Measurements from ENCODE around the gene ZNF367. TPM values are rescaled to one million over a fixed set of nuclear protein-coding genes. Genes with fewer than 3 reads are reported as not detected.

ZNF367 gene
- 7.8 TPM for total RNA-seq

GRCh38 chr9:96418083-96418919 lies at the start of gene ZNF367:
ZNF367 (minus strand) TSS chr9:96418370; CDS start chr9:96418032, 338 bp downstream.
- peaks cover 44% of the 10 kb centered on the region for H3K4me1 ChIP-seq (ENCODE audit: insufficient read depth, low read length)
- H3K27me3 ChIP-seq (ENCODE audit: insufficient read depth, low read length), result no peaks in the 10 kb centered on the region

GRCh38 chr9:96467784-96468183 lies 49.6 kb upstream of the ZNF367 start:
- Histone ChIP-seq H3K9me3 (ENCODE audit: low read depth, low read length) (no peaks in the 10 kb centered on the region), H3K4me1 (ENCODE audit: insufficient read depth, low read length) (no peaks in the 10 kb centered on the region)

More at GRCh38 chr9:96418083-96418919, at the start of gene ZNF367:
- H3K4me3 ChIP-seq (ENCODE audit: low read length), result peak within 1 kb of the TSS; percentile 84
- H3K9me3 ChIP-seq (ENCODE audit: low read depth, low read length), result no peaks in the 10 kb centered on the region

GRCh38 chr9:96464426-96464825 lies 46.3 kb upstream of the ZNF367 start:
- H3K4me1 ChIP-seq (ENCODE audit: insufficient read depth, low read length), result no peaks in the 10 kb centered on the region
- H3K9me3 ChIP-seq (ENCODE audit: low read depth, low read length), result no peaks in the 10 kb centered on the region
- no peak overlapping the region for H3K4me3 ChIP-seq (ENCODE audit: low read length)
- H3K27me3 ChIP-seq (ENCODE audit: insufficient read depth, low read length), result no peaks in the 10 kb centered on the region

More at GRCh38 chr9:96467784-96468183, 49.6 kb upstream of the ZNF367 start:
- Histone ChIP-seq H3K27me3 (ENCODE audit: insufficient read depth, low read length) (no peaks in the 10 kb centered on the region), H3K4me3 (ENCODE audit: low read length) (no peak overlapping the region)

- no peaks in the 10 kb centered on the region for H3K27me3 ChIP-seq (ENCODE audit: insufficient read depth, low read length)
- no peak overlapping the region for H3K4me3 ChIP-seq (ENCODE audit: low read length)
- no peaks in the 10 kb centered on the region for H3K9me3 ChIP-seq (ENCODE audit: low read depth, low read length)
- no peaks in the 10 kb centered on the region for H3K4me1 ChIP-seq (ENCODE audit: insufficient read depth, low read length)
Observed at GRCh38 chr9:96462541-96462940, 44.4 kb upstream of the ZNF367 start.

GRCh38 chr9:96461336-96461735 lies 43.2 kb upstream of the ZNF367 start:
- H3K9me3 ChIP-seq (ENCODE audit: low read depth, low read length), result no peaks in the 10 kb centered on the region
- no peaks in the 10 kb centered on the region for H3K4me1 ChIP-seq (ENCODE audit: insufficient read depth, low read length)
- H3K27me3 ChIP-seq (ENCODE audit: insufficient read depth, low read length), result no peaks in the 10 kb centered on the region
- H3K4me3 ChIP-seq (ENCODE audit: low read length), result no peak overlapping the region

GRCh38 chr9:96460882-96461281 lies 42.7 kb upstream of the ZNF367 start:
- no peaks in the 10 kb centered on the region for H3K4me1 ChIP-seq (ENCODE audit: insufficient read depth, low read length)
- H3K4me3 ChIP-seq (ENCODE audit: low read length), result no peak overlapping the region
- H3K27me3 ChIP-seq (ENCODE audit: insufficient read depth, low read length), result no peaks in the 10 kb centered on the region
- no peaks in the 10 kb centered on the region for H3K9me3 ChIP-seq (ENCODE audit: low read depth, low read length)

GRCh38 chr9:96460470-96460869 lies 42.3 kb upstream of the ZNF367 start:
- no peaks in the 10 kb centered on the region for H3K4me1 ChIP-seq (ENCODE audit: insufficient read depth, low read length)
- no peaks in the 10 kb centered on the region for H3K9me3 ChIP-seq (ENCODE audit: low read depth, low read length)
- no peaks in the 10 kb centered on the region for H3K27me3 ChIP-seq (ENCODE audit: insufficient read depth, low read length)
- H3K4me3 ChIP-seq (ENCODE audit: low read length), result no peak overlapping the region

GRCh38 chr9:96459268-96460007 lies 41.3 kb upstream of the ZNF367 start:
- H3K4me1 ChIP-seq (ENCODE audit: insufficient read depth, low read length), result no peaks in the 10 kb centered on the region
- no peaks in the 10 kb centered on the region for H3K27me3 ChIP-seq (ENCODE audit: insufficient read depth, low read length)
- H3K4me3 ChIP-seq (ENCODE audit: low read length), result no peak overlapping the region
- H3K9me3 ChIP-seq (ENCODE audit: low read depth, low read length), result no peaks in the 10 kb centered on the region

- no peak overlapping the region for H3K4me3 ChIP-seq (ENCODE audit: low read length)
- H3K9me3 ChIP-seq (ENCODE audit: low read depth, low read length), result no peaks in the 10 kb centered on the region
- no peaks in the 10 kb centered on the region for H3K4me1 ChIP-seq (ENCODE audit: insufficient read depth, low read length)
- H3K27me3 ChIP-seq (ENCODE audit: insufficient read depth, low read length), result no peaks in the 10 kb centered on the region
Observed at GRCh38 chr9:96458226-96458625, 40.1 kb upstream of the ZNF367 start.

- Histone ChIP-seq H3K4me3 (ENCODE audit: low read length) (no peak overlapping the region), H3K9me3 (ENCODE audit: low read depth, low read length) (no peaks in the 10 kb centered on the region), H3K4me1 (ENCODE audit: insufficient read depth, low read length) (no peaks in the 10 kb centered on the region), H3K27me3 (ENCODE audit: insufficient read depth, low read length) (peaks cover 6% of the 10 kb centered on the region)
Observed at GRCh38 chr9:96457266-96457665, 39.1 kb upstream of the ZNF367 start.

GRCh38 chr9:96453625-96454024 lies 35.5 kb upstream of the ZNF367 start:
- H3K9me3 ChIP-seq (ENCODE audit: low read depth, low read length), result no peaks in the 10 kb centered on the region
- H3K4me1 ChIP-seq (ENCODE audit: insufficient read depth, low read length), result peaks cover 18% of the 10 kb centered on the region
- H3K27me3 ChIP-seq (ENCODE audit: insufficient read depth, low read length), result peaks cover 29% of the 10 kb centered on the region
- no peak overlapping the region for H3K4me3 ChIP-seq (ENCODE audit: low read length)

- peaks cover 18% of the 10 kb centered on the region for H3K4me1 ChIP-seq (ENCODE audit: insufficient read depth, low read length)
- H3K9me3 ChIP-seq (ENCODE audit: low read depth, low read length), result no peaks in the 10 kb centered on the region
- H3K4me3 ChIP-seq (ENCODE audit: low read length), result peak overlapping the region; percentile 61
- peaks cover 36% of the 10 kb centered on the region for H3K27me3 ChIP-seq (ENCODE audit: insufficient read depth, low read length)
Observed at GRCh38 chr9:96450613-96451528, 32.7 kb upstream of the ZNF367 start.

- Histone ChIP-seq H3K4me1 (ENCODE audit: insufficient read depth, low read length) (peaks cover 18% of the 10 kb centered on the region), H3K9me3 (ENCODE audit: low read depth, low read length) (no peaks in the 10 kb centered on the region), H3K4me3 (ENCODE audit: low read length) (peak within 1 kb of the TSS; percentile 61), H3K27me3 (ENCODE audit: insufficient read depth, low read length) (peaks cover 36% of the 10 kb centered on the region)
Observed at GRCh38 chr9:96449845-96450612, 31.9 kb upstream of the ZNF367 start, which contains the start of gene HABP4. HABP4 (plus strand) TSS chr9:96450169; CDS start chr9:96450280, 111 bp downstream.

GRCh38 chr9:96449523-96449844 lies 31.3 kb upstream of the ZNF367 start:
- Histone ChIP-seq H3K4me3 (ENCODE audit: low read length) (peak overlapping the region; percentile 61), H3K27me3 (ENCODE audit: insufficient read depth, low read length) (peaks cover 36% of the 10 kb centered on the region), H3K4me1 (ENCODE audit: insufficient read depth, low read length) (peaks cover 18% of the 10 kb centered on the region), H3K9me3 (ENCODE audit: low read depth, low read length) (no peaks in the 10 kb centered on the region)

Measured in mononuclear cell (primary cell).